HCT116 (cell line): Measurements from ENCODE around the gene GPR39. TPM values are rescaled to one million over a fixed set of nuclear protein-coding genes. Genes with fewer than 3 reads are reported as not detected.

Experiments
- ATAC-seq: fragments of 200-7000 bp; cut with Tn5 transposase; 2 replicates; pipeline ENCODE4 v1.9.1; 2020; ENCODE audit warnings: mild to moderate bottlenecking, moderate library complexity
- BruUV-seq: library from RNA; stranded (reverse); fragments of 400-500 nt; replicated peaks from 2 replicates; lab custom pipeline; 2021; lab: Mats Ljungman, UMichigan
- CTCF ChIA-PET: fragments of 300-600 bp; sonication (Branson Sonifier 250); formaldehyde crosslinking; loops from one replicate; lab custom pipeline; 2021; ENCODE audit warnings: antibody characterized with exemption; lab: Charles Lee
- POLR2A ChIA-PET: fragments of 300-600, 350-600 bp; sonication (Branson Sonifier 250); formaldehyde crosslinking; loops from one replicate; lab custom pipeline; 2021; ENCODE audit warnings: antibody characterized with exemption; lab: Charles Lee
- RAD21 ChIA-PET, 2 experiments: fragments of 300-600 bp; sonication (Branson Sonifier 250); formaldehyde crosslinking; loops; one replicate each; lab custom pipeline; 2023; ENCODE audit warnings: low total read pairs in 2 of 2; ENCODE audit not compliant: uncharacterized antibody in 2 of 2, unreplicated experiment in 2 of 2, low non-redundant PET in 1 of 2; lab: Charles Lee
- DNase-seq: peaks from one replicate; pipeline ENCODE4 v3.0.0-alpha.2; 2010; ENCODE audit warnings: low read depth, low spot score
- H2AFZ ChIP-seq: fragments of 200-600 bp; shearing (Covaris generic), sonication (generic); 2 replicates; pipeline ENCODE4 v1.6.1; 2017; ENCODE audit warnings: low read depth, mixed run types, mixed read lengths, antibody characterized with exemption, low read length; ENCODE audit not compliant: poor library complexity, severe bottlenecking
- H3K27ac ChIP-seq: 2 replicates; pipeline ENCODE4 v1.5.1; 2012; ENCODE audit warnings: low read depth, low read length
- H3K27me3 ChIP-seq: fragments of 200-600 bp; sonication (generic); 2 replicates; pipeline ENCODE4 v1.6.1; 2016; ENCODE audit warnings: mixed run types, low read length, mixed read lengths; ENCODE audit not compliant: insufficient read depth
- H3K36me3 ChIP-seq, 2 experiments: fragments of 200-500 bp in 1 of 2; fragments of 200-600 bp in 1 of 2; sonication (Bioruptor generic) in 1 of 2; sonication (generic) in 1 of 2; 2 replicates each; pipeline versions ENCODE4 v1.5.1 to v1.6.1; 2014 to 2016; ENCODE audit warnings: low read length in 2 of 2, inconsistent platforms in 1 of 2, mixed read lengths in 1 of 2, mixed run types in 1 of 2; ENCODE audit not compliant: insufficient read depth in 2 of 2, control insufficient read depth in 1 of 2
- H3K4me1 ChIP-seq, 2 experiments: fragments of 200-600 bp in 1 of 2; sonication (generic) in 1 of 2; 2 replicates each; pipeline versions ENCODE4 v1.5.1 to v1.6.1; 2012 to 2017; ENCODE audit warnings: low read length in 2 of 2, inconsistent platforms in 1 of 2, mild to moderate bottlenecking in 1 of 2, mixed read lengths in 1 of 2, mixed run types in 1 of 2, moderate library complexity in 1 of 2; ENCODE audit not compliant: insufficient read depth in 2 of 2, control insufficient read depth in 1 of 2
- H3K4me2 ChIP-seq: fragments of 200-600 bp; sonication (generic); 2 replicates; pipeline ENCODE4 v1.6.1; 2017; ENCODE audit warnings: mixed run types, low read length, mixed read lengths
- H3K4me3 ChIP-seq, 2 experiments: fragments of 200-600 bp in 1 of 2; sonication (generic) in 1 of 2; replicated peaks in 1 of 2; 2 replicates each; pipeline ENCODE4 v1.5.1; 2011 to 2016; ENCODE audit warnings: low read length in 2 of 2, control low read depth in 1 of 2, low read depth in 1 of 2, mild to moderate bottlenecking in 1 of 2, mixed read lengths in 1 of 2, mixed run types in 1 of 2
- H3K79me2 ChIP-seq: fragments of 200-600 bp; sonication (generic); 2 replicates; pipeline ENCODE4 v1.6.1; 2017; ENCODE audit warnings: mild to moderate bottlenecking, mixed run types, low read length, moderate library complexity, mixed read lengths; ENCODE audit not compliant: insufficient read depth
- H3K9ac ChIP-seq: fragments of 200-600 bp; sonication (generic); 2 replicates; pipeline ENCODE4 v1.6.1; 2016; ENCODE audit warnings: low read length, mixed read lengths
- H3K9me2 ChIP-seq: fragments of 200-600 bp; sonication (generic), shearing (Covaris generic); 2 replicates; pipeline ENCODE4 v1.6.1; 2017; ENCODE audit warnings: mixed run types, mild to moderate bottlenecking, moderate library complexity; ENCODE audit not compliant: insufficient read depth
- H3K9me3 ChIP-seq, 2 experiments: fragments of 200-500 bp in 1 of 2; fragments of 200-600 bp in 1 of 2; sonication (Bioruptor generic) in 1 of 2; sonication (generic) in 1 of 2; 2 replicates each; pipeline ENCODE4 v1.6.1; 2014 to 2017; ENCODE audit warnings: low read length in 2 of 2, mixed read lengths in 2 of 2, inconsistent platforms in 1 of 2, low read depth in 1 of 2, mild to moderate bottlenecking in 1 of 2, mixed run types in 1 of 2, moderate library complexity in 1 of 2; ENCODE audit not compliant: control insufficient read depth in 1 of 2, insufficient read depth in 1 of 2
- H4K20me1 ChIP-seq: fragments of 200-600 bp; sonication (generic), shearing (Covaris generic); 2 replicates; pipeline ENCODE4 v1.6.1; 2017; ENCODE audit warnings: mixed run types, mild to moderate bottlenecking, moderate library complexity; ENCODE audit not compliant: insufficient read depth
- CEBPB ChIP-seq: IDR thresholded peaks from 2 replicates; pipeline ENCODE4 v1.6.1; 2012; ENCODE audit warnings: low read depth
- EGR1 ChIP-seq: IDR thresholded peaks from 2 replicates; pipeline ENCODE4 v1.6.1; 2012; ENCODE audit warnings: low read depth
- EZH2 ChIP-seq: fragments of 200-600 bp; sonication (generic); IDR thresholded peaks from 2 replicates; pipeline ENCODE4 v1.6.1; 2017; ENCODE audit warnings: antibody characterized with exemption, mixed run types
- FOSL1 ChIP-seq: IDR thresholded peaks from 2 replicates; pipeline ENCODE4 v1.6.1; 2012; ENCODE audit warnings: low read depth
- JUND ChIP-seq: IDR thresholded peaks from 2 replicates; pipeline ENCODE4 v1.6.1; 2012
- RAD21 ChIP-seq: IDR thresholded peaks from 2 replicates; pipeline ENCODE4 v1.6.1; 2012; ENCODE audit warnings: low read depth, mild to moderate bottlenecking
- SP1 ChIP-seq: IDR thresholded peaks from 2 replicates; pipeline ENCODE4 v1.6.1; 2012; ENCODE audit warnings: low read depth
- SRF ChIP-seq: IDR thresholded peaks from 2 replicates; pipeline ENCODE4 v1.6.1; 2012; ENCODE audit warnings: low read depth
- TCF7L2 ChIP-seq: IDR thresholded peaks from 2 replicates; pipeline ENCODE4 v1.7.0; 2011; ENCODE audit warnings: borderline replicate concordance, inconsistent platforms; ENCODE audit not compliant: insufficient read depth, insufficient read length; ENCODE audit errors: extremely low read depth
- ZFX ChIP-seq: fragments of 450-650 bp; IDR thresholded peaks from 2 replicates; pipeline ENCODE4 v1.6.1; 2017
- intact Hi-C: fragments of 100-400 bp; cut with micrococcal nuclease; formaldehyde crosslinking; loops from 2 replicates; pipeline ENCODE4 v1.10.0; 2022
- total RNA-seq: library from RNA; stranded (reverse); gene quantifications from one replicate; pipeline ENCODE4 v1.2.1, GENCODE V29; 2021; ENCODE audit not compliant: unreplicated experiment
- TF ChIP-seq, protein P1 (sequence below): IDR thresholded peaks from 2 replicates; pipeline ENCODE4 v1.6.1; 2012
- TF ChIP-seq, protein P2 (sequence below), 3 experiments: fragments of 200-600 bp in 1 of 3; sonication (generic) in 1 of 3; IDR thresholded peaks in 2 of 3; conservative IDR thresholded peaks in 1 of 3; 2 replicates each; pipeline ENCODE4 v1.5.1; 2012 to 2017; ENCODE audit warnings: low read depth in 2 of 3, low read length in 2 of 3, antibody characterized with exemption in 1 of 3, borderline replicate concordance in 1 of 3, control low read depth in 1 of 3, mild to moderate bottlenecking in 1 of 3, mixed read lengths in 1 of 3, mixed run types in 1 of 3, moderate library complexity in 1 of 3; ENCODE audit not compliant: insufficient read depth in 1 of 3
- TF ChIP-seq, protein P3 (sequence below): IDR thresholded peaks from 2 replicates; pipeline ENCODE4 v1.6.1; 2012

GPR39 gene
- total RNA-seq, 1 experiment from 2014 or later = 5.1 TPM

DNA sequence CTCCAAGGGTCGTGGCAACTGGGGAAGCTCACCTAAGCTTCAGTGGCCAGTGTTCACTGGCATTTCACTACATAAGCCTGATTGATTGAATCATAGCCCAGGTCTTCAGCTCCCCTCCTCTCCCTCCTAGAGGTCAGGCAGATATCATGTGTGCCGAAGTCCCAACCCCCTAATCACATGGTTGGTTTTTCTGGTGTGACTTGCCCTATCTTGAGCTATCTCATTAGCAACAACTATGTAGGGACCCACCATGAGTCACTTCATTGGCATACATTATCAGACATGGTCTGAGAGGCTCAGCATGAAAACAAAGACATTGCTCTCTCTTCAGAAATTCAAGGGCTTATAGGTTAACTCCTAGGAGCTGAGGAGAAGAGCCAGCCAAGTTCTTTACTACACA is 176.6 kb downstream of the GPR39 start:
- no TSS peak for BruUV-seq
- H3K4me1 ChIP-seq = no peaks in the 10 kb centered on the region
- H3K27me3 ChIP-seq = no peaks in the 10 kb centered on the region; the same call in 1 of the 2 replicates
- TF ChIP-seq SP1 (no peak), TCF7L2 (no peak), FOSL1 (no peak)
- TF ChIP-seq, protein P1, sequence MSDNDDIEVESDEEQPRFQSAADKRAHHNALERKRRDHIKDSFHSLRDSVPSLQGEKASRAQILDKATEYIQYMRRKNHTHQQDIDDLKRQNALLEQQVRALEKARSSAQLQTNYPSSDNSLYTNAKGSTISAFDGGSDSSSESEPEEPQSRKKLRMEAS = no peak
- H3K9ac ChIP-seq = no peak overlapping the region
- no peaks in the 10 kb centered on the region for H4K20me1 ChIP-seq
- POLR2A ChIA-PET = no interaction called here
- H3K9me3 ChIP-seq = no peaks in the 10 kb centered on the region
- intact Hi-C loops = no loop called here
- H2AFZ ChIP-seq = no peak overlapping the region
- CTCF ChIA-PET = no interaction called here
- ATAC-seq (no peak), DNase-seq (no peak)
- H3K27ac ChIP-seq = no peak overlapping the region
- H3K4me2 ChIP-seq = no peak overlapping the region
- H3K36me3 ChIP-seq = no peaks in the 10 kb centered on the region
- RAD21 ChIA-PET = no interaction called here
- H3K9me2 ChIP-seq = no peaks in the 10 kb centered on the region
- no peak overlapping the region for H3K4me3 ChIP-seq
- H3K79me2 ChIP-seq = no peaks in the 10 kb centered on the region

DNA sequence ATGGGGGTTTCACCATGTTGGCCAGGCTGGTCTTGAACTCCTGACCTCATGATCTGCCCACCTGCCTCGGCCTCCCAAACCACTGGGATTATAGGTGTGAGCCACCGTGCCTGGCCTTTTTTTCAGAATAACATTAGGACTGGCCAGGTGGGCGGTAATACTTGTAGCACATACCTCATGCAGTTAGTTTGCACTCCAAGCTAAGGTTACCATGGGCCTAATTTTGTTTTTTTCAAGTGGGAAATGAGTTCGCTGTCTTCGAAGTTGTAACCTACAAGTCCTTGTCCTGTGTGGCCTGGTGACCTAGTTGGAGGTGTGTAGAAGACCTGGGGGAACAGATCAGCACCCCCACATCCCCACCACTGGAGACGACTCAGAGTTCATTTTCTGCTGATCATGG is 178.6 kb downstream of the GPR39 start:
- POLR2A ChIA-PET = no interaction called here
- RAD21 ChIA-PET = no interaction called here
- no peak overlapping the region for H3K4me3 ChIP-seq

More for the DNA sequence above, 178.6 kb downstream of the GPR39 start:
- CTCF ChIA-PET = no interaction called here
- Histone ChIP-seq H3K9ac (no peak overlapping the region), H4K20me1 (no peaks in the 10 kb centered on the region), H3K9me3 (no peaks in the 10 kb centered on the region), H3K4me1 (no peaks in the 10 kb centered on the region), H3K9me2 (no peaks in the 10 kb centered on the region), H3K27me3 (no peaks in the 10 kb centered on the region; the same call in 1 of the 2 replicates), H3K36me3 (no peaks in the 10 kb centered on the region), H3K4me2 (no peak overlapping the region), H3K79me2 (no peaks in the 10 kb centered on the region), H2AFZ (no peak overlapping the region), H3K27ac (no peak overlapping the region)
- no peak for DNase-seq
- intact Hi-C loops = no loop called here
- no peak for ATAC-seq
- TF ChIP-seq RAD21 = no peak
- TF ChIP-seq CEBPB = no peak
- TF ChIP-seq, protein P1 = no peak
- TF ChIP-seq, protein P2, sequence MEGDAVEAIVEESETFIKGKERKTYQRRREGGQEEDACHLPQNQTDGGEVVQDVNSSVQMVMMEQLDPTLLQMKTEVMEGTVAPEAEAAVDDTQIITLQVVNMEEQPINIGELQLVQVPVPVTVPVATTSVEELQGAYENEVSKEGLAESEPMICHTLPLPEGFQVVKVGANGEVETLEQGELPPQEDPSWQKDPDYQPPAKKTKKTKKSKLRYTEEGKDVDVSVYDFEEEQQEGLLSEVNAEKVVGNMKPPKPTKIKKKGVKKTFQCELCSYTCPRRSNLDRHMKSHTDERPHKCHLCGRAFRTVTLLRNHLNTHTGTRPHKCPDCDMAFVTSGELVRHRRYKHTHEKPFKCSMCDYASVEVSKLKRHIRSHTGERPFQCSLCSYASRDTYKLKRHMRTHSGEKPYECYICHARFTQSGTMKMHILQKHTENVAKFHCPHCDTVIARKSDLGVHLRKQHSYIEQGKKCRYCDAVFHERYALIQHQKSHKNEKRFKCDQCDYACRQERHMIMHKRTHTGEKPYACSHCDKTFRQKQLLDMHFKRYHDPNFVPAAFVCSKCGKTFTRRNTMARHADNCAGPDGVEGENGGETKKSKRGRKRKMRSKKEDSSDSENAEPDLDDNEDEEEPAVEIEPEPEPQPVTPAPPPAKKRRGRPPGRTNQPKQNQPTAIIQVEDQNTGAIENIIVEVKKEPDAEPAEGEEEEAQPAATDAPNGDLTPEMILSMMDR (IDR thresholded peaks at IDR 0.05 in 2 of 3, conservative IDR thresholded peaks at IDR 0.05 in 1 of 3; ENCODE audit: borderline replicate concordance in 1 of 3, insufficient read depth in 1 of 3, low read depth in 2 of 3, low read length in 2 of 3) = no peak
- no peak for TF ChIP-seq ZFX
- no peak for TF ChIP-seq EZH2
- TF ChIP-seq SRF = no peak
- TF ChIP-seq, protein P3, sequence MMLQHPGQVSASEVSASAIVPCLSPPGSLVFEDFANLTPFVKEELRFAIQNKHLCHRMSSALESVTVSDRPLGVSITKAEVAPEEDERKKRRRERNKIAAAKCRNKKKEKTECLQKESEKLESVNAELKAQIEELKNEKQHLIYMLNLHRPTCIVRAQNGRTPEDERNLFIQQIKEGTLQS = no peak
- no peak for TF ChIP-seq JUND
- TF ChIP-seq EGR1 = no peak
- no TSS peak for BruUV-seq
